OCI-LY3 (cell line): ENCODE measurements around the gene SMARCA1.

ENCODE experiments used
- EZH2phosphoT487 ChIP-seq: fragments of 200-600 bp; shearing (Covaris generic); IDR thresholded peaks from 2 replicates; pipeline ENCODE4 v1.6.1; 2018; ENCODE audit warnings: antibody characterized with exemption, mixed run types, low read depth
- TF ChIP-seq, protein P1 (sequence below): fragments of 200-600, 300-600 bp; sonication (generic); IDR thresholded peaks from 2 replicates; pipeline ENCODE4 v1.5.1; 2014; ENCODE audit warnings: antibody characterized with exemption, low read length, low read depth

DNA sequence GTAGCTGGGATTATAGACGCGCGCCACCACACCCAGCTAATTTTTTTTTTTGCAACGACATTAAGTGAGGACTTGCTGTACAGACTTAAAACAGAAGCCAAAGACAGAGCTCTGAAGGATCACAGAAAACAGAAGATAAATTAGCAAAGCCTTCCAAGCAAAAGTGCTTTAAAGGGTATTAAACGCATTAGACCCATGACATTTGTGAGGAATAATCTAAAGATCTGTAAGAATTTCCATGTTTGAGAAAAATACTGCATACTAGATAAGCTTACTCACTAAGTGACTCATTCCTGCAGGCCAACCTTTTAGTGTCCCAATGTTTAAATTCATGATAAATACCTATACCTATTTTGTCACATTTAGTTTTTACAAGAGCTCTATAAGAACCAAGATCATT, 27.4 kb downstream of the SMARCA1 start:
- TF ChIP-seq, protein P1, sequence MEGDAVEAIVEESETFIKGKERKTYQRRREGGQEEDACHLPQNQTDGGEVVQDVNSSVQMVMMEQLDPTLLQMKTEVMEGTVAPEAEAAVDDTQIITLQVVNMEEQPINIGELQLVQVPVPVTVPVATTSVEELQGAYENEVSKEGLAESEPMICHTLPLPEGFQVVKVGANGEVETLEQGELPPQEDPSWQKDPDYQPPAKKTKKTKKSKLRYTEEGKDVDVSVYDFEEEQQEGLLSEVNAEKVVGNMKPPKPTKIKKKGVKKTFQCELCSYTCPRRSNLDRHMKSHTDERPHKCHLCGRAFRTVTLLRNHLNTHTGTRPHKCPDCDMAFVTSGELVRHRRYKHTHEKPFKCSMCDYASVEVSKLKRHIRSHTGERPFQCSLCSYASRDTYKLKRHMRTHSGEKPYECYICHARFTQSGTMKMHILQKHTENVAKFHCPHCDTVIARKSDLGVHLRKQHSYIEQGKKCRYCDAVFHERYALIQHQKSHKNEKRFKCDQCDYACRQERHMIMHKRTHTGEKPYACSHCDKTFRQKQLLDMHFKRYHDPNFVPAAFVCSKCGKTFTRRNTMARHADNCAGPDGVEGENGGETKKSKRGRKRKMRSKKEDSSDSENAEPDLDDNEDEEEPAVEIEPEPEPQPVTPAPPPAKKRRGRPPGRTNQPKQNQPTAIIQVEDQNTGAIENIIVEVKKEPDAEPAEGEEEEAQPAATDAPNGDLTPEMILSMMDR, result no peak
- no peak for TF ChIP-seq EZH2phosphoT487
